H9 (cell line): ENCODE data around the gene PKMYT1. TPM values are rescaled to one million over a fixed set of nuclear protein-coding genes. Genes with fewer than 3 reads are reported as not detected.
A peak's percentile ranks its signal among the peaks of the same experiment; 100 is the strongest.

ENCODE experiments used
- DNase-seq: peaks from one replicate; pipeline ENCODE4 v3.0.0-alpha.2; 2017
- H2AFZ ChIP-seq: one replicate; pipeline ENCODE4 v1.6.1; 2013; ENCODE audit warnings: mild to moderate bottlenecking, low read length, control low read depth, moderate library complexity
- H2AK5ac ChIP-seq: 2 replicates; pipeline ENCODE4 v1.6.1; 2013; ENCODE audit warnings: low read length, control low read depth, mixed read lengths; ENCODE audit not compliant: insufficient read length
- H2BK120ac ChIP-seq: one replicate; pipeline ENCODE4 v1.6.1; 2013; ENCODE audit warnings: low read depth, mild to moderate bottlenecking, low read length, control low read depth, inconsistent platforms; ENCODE audit not compliant: poor library complexity, severe bottlenecking
- H2BK12ac ChIP-seq: 2 replicates; pipeline ENCODE4 v1.6.1; 2013; ENCODE audit warnings: low read length, control low read depth, mixed read lengths, low read depth; ENCODE audit not compliant: insufficient read length
- H2BK15ac ChIP-seq: 2 replicates; pipeline ENCODE4 v1.6.1; 2013; ENCODE audit warnings: low read depth, low read length, control low read depth
- H2BK20ac ChIP-seq: one replicate; pipeline ENCODE4 v1.6.1; 2013; ENCODE audit warnings: low read depth, mild to moderate bottlenecking, low read length, control low read depth, inconsistent platforms; ENCODE audit not compliant: poor library complexity, severe bottlenecking
- H2BK5ac ChIP-seq: 2 replicates; pipeline ENCODE4 v1.6.1; 2013; ENCODE audit warnings: low read length, control low read depth, mixed read lengths; ENCODE audit not compliant: insufficient read length
- H3K14ac ChIP-seq: 2 replicates; pipeline ENCODE4 v1.6.1; 2013; ENCODE audit warnings: low read length, control low read depth; ENCODE audit not compliant: insufficient read depth
- H3K18ac ChIP-seq: 2 replicates; pipeline ENCODE4 v1.6.1; 2013; ENCODE audit warnings: low read depth, mild to moderate bottlenecking, mixed read lengths, low read length, control low read depth; ENCODE audit not compliant: insufficient read length
- H3K23ac ChIP-seq: 2 replicates; pipeline ENCODE4 v1.6.1; 2013; ENCODE audit warnings: low read length, control low read depth, mixed read lengths, low read depth; ENCODE audit not compliant: insufficient read length
- H3K23me2 ChIP-seq: 2 replicates; pipeline ENCODE4 v1.6.1; 2013; ENCODE audit warnings: low read depth, mild to moderate bottlenecking, mixed read lengths, low read length, control low read depth; ENCODE audit not compliant: insufficient read length, poor library complexity, severe bottlenecking
- H3K27ac ChIP-seq: 2 replicates; pipeline ENCODE4 v1.5.1; 2013; ENCODE audit warnings: low read length, control low read depth, mixed read lengths, low read depth; ENCODE audit not compliant: insufficient read length
- H3K27me3 ChIP-seq: 2 replicates; pipeline ENCODE4 v1.6.1; 2013; ENCODE audit warnings: low read length, control low read depth, inconsistent platforms; ENCODE audit not compliant: insufficient read depth
- H3K4ac ChIP-seq: 2 replicates; pipeline ENCODE4 v1.6.1; 2013; ENCODE audit warnings: low read depth, mild to moderate bottlenecking, control low read depth, inconsistent platforms, low read length, moderate library complexity
- H3K4me1 ChIP-seq: 2 replicates; pipeline ENCODE4 v1.6.1; 2013; ENCODE audit warnings: low read length, control low read depth, inconsistent platforms; ENCODE audit not compliant: insufficient read depth
- H3K4me2 ChIP-seq: 2 replicates; pipeline ENCODE4 v1.6.1; 2013; ENCODE audit warnings: low read length, control low read depth, mixed read lengths; ENCODE audit not compliant: insufficient read length, insufficient read depth
- H3K56ac ChIP-seq: 2 replicates; pipeline ENCODE4 v1.6.1; 2013; ENCODE audit warnings: low read depth, mild to moderate bottlenecking, mixed read lengths, low read length, control low read depth; ENCODE audit not compliant: insufficient read length
- H3K79me1 ChIP-seq: 2 replicates; pipeline ENCODE4 v1.6.1; 2013; ENCODE audit warnings: low read depth, mild to moderate bottlenecking, moderate library complexity, low read length, control low read depth, inconsistent platforms; ENCODE audit not compliant: insufficient read depth, poor library complexity, severe bottlenecking
- H3K79me2 ChIP-seq: 2 replicates; pipeline ENCODE4 v1.6.1; 2013; ENCODE audit warnings: low read length, control low read depth, inconsistent platforms; ENCODE audit not compliant: insufficient read depth
- H3K9ac ChIP-seq: 2 replicates; pipeline ENCODE4 v1.6.1; 2013; ENCODE audit warnings: low read length, control low read depth, mixed read lengths; ENCODE audit not compliant: insufficient read length; ENCODE audit errors: extremely low read depth
- H3K9me3 ChIP-seq: one replicate; pipeline ENCODE4 v1.6.1; 2013; ENCODE audit warnings: low read depth, low read length, inconsistent platforms; ENCODE audit not compliant: control insufficient read depth
- H3T11ph ChIP-seq: one replicate; pipeline ENCODE4 v1.6.1; 2013; ENCODE audit warnings: mild to moderate bottlenecking, low read length, control low read depth, inconsistent platforms
- H4K20me1 ChIP-seq: one replicate; pipeline ENCODE4 v1.6.1; 2013; ENCODE audit not compliant: control insufficient read depth, insufficient read length, insufficient read depth
- H4K5ac ChIP-seq: 2 replicates; pipeline ENCODE4 v1.6.1; 2013; ENCODE audit warnings: low read depth, mild to moderate bottlenecking, mixed read lengths, low read length, control low read depth; ENCODE audit not compliant: insufficient read length
- H4K8ac ChIP-seq: replicated peaks from 2 replicates; pipeline ENCODE4 v1.6.1; 2013; ENCODE audit warnings: low read length, control low read depth, mixed read lengths, low read depth; ENCODE audit not compliant: insufficient read length
- H4K91ac ChIP-seq: 2 replicates; pipeline ENCODE4 v1.6.1; 2013; ENCODE audit warnings: low read depth, mild to moderate bottlenecking, moderate library complexity, mixed read lengths, low read length, control low read depth; ENCODE audit not compliant: insufficient read length
- H3K27ac Mint-ChIP-seq, 3 experiments: 2 replicates in 2 of 3; 3 replicates in 1 of 3; pipeline ENCODE4 v1.8.0; 2020 to 2021; ENCODE audit warnings: mixed read lengths in 3 of 3, mild to moderate bottlenecking in 1 of 3, moderate library complexity in 1 of 3
- H3K27me3 Mint-ChIP-seq: 2 replicates; pipeline ENCODE4 v1.8.0; 2021; ENCODE audit warnings: low read depth, mild to moderate bottlenecking, moderate library complexity, mixed read lengths
- H3K36me3 Mint-ChIP-seq, 3 experiments: 2 replicates in 2 of 3; 3 replicates in 1 of 3; pipeline ENCODE4 v1.8.0; 2020 to 2021; ENCODE audit warnings: low read depth in 3 of 3, mixed read lengths in 3 of 3; ENCODE audit not compliant: insufficient read depth in 1 of 3
- H3K4me1 Mint-ChIP-seq, 2 experiments: 2 replicates each; pipeline ENCODE4 v1.8.0; 2020; ENCODE audit warnings: mixed read lengths in 2 of 2
- H3K4me3 Mint-ChIP-seq, 2 experiments: 2 replicates in 1 of 2; 3 replicates in 1 of 2; pipeline ENCODE4 v1.8.0; 2020 to 2021; ENCODE audit warnings: mild to moderate bottlenecking in 2 of 2, mixed read lengths in 2 of 2, moderate library complexity in 1 of 2
- H3K9me3 Mint-ChIP-seq, 2 experiments: 2 replicates in 1 of 2; 3 replicates in 1 of 2; pipeline ENCODE4 v1.8.0; 2020; ENCODE audit warnings: mild to moderate bottlenecking in 2 of 2, mixed read lengths in 2 of 2, moderate library complexity in 1 of 2
- CTCF ChIP-seq: fragments of 200-600 bp; sonication (generic); conservative IDR thresholded peaks from 3 replicates; pipeline ENCODE4 v1.8.0; 2021; ENCODE audit warnings: antibody characterized with exemption, mild to moderate bottlenecking
- WGBS: extraction: QIAGEN DNeasy Blood & Tissue Kit; methylation state at CpG from one replicate; pipeline ENCODE4 v1.1.7; 2013; ENCODE audit warnings: missing lambda C conversion rate, low lambda C conversion rate, mixed read lengths; ENCODE audit not compliant: insufficient read length; ENCODE audit errors: extremely low coverage; 5-methylcytosine and 5-hydroxymethylcytosine counted together
- total RNA-seq: library from RNA; stranded (reverse); gene quantifications from 2 replicates; pipeline ENCODE4 v1.2.1, GENCODE V29; 2021

PKMYT1 gene
- total RNA-seq, 1 experiment from 2014 or later: 114 TPM

DNA sequence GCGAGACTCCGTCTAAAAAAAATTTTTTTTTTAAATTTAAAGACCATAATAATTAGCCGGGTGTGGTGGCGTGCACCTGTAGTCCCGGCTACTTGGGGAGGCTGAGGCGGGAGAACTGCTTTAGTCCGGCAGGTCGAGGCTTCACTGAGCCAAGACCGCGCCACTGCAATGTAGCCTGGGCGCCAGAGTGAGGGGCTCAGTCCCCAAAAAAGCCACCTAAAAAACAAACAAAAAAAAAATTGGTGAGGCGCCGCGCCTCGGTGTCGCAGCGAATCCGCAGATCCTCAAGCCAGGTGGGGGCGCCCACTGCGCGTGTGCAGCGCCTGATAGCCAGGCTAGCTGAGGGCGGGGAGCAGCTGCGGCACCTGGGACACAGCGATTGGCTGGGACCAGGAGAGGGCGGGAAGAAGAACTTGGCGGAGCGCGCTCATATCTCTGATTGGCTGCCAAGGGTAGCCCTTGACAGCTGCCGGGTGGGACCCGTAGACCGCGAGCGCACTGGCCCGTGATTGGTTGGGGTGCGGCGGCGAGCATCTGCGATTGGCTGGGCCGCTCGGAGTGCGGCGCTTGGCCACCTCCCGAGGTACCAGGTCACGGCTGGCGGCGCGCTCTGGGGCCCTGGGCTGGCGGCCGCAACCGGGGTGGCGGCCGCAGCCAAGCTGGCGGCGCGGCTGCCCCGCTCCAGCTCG is 23.5 kb upstream of the PKMYT1 start:
- Mint-ChIP-seq H3K27ac (no peak overlapping the region), H3K4me3 (peak overlapping the region; percentile 41 to 71; a peak in 4 of 5 replicates), H3K27me3 (no peaks in the 10 kb centered on the region; the same call in 1 of the 2 replicates), H3K36me3 (peaks cover 0 to 7% (median 6%) of the 10 kb centered on the region in 3 experiments; a peak in 4 of 7 replicates), H3K9me3 (no peaks in the 10 kb centered on the region), H3K4me1 (peaks cover 32 to 45% of the 10 kb centered on the region in 2 experiments)
- Histone ChIP-seq H3K56ac (no peak overlapping the region), H3K27me3 (no peaks in the 10 kb centered on the region), H3K4me1 (peaks cover 11% of the 10 kb centered on the region; the same call in 1 of the 2 replicates), H2BK5ac (no peak overlapping the region), H2AFZ (no peak overlapping the region), H3K4me2 (no peak overlapping the region), H3K9ac (no peak overlapping the region), H3K79me1 (no peaks in the 10 kb centered on the region), H3K23me2 (peaks cover 6% of the 10 kb centered on the region), H4K20me1 (no peaks in the 10 kb centered on the region), H3K4ac (no peak overlapping the region), H3T11ph (no peak overlapping the region), H3K9me3 (no peaks in the 10 kb centered on the region), H4K91ac (no peak overlapping the region), H2AK5ac (no peak overlapping the region), H3K27ac (no peak overlapping the region), H4K8ac (no peak overlapping the region), H2BK120ac (no peak overlapping the region), H3K14ac (no peak overlapping the region), H3K23ac (no peak overlapping the region), H2BK20ac (no peak overlapping the region), H2BK12ac (no peak overlapping the region), H4K5ac (no peak overlapping the region), H2BK15ac (no peak overlapping the region), H3K79me2 (no peaks in the 10 kb centered on the region), H3K18ac (no peak overlapping the region)
- DNase-seq: peak; percentile 100
- peak; percentile 65 for TF ChIP-seq CTCF
- no CpG with 5 or more reads among the region's 58 CpGs for WGBS
